ENCODE data around the gene ERF. TPM values are rescaled to one million over a fixed set of nuclear protein-coding genes. Genes with fewer than 3 reads are reported as not detected.
A peak's percentile ranks its signal among the peaks of the same experiment; 100 is the strongest.

Gene ERF
- total RNA-seq, 1 donor from 2014 or later: 53.9 TPM

GRCh38 chr19:42207767-42208271, 47.1 kb downstream of the ERF start:
- H3K4me1 ChIP-seq: no peaks in the 10 kb centered on the region
- intact Hi-C loops (cut with DNase I): no loop called here
- peak; percentile 81 for ATAC-seq
- TF ChIP-seq CTCF (IDR thresholded peaks at IDR 0.05): no peak
- no peak for DNase-seq
- H3K9me3 ChIP-seq: no peaks in the 10 kb centered on the region
- H3K27ac ChIP-seq: peak overlapping the region; percentile 17
- no peak overlapping the region for H3K4me3 ChIP-seq
- H3K27me3 ChIP-seq: no peaks in the 10 kb centered on the region
- H3K36me3 ChIP-seq: peaks cover 93% of the 10 kb centered on the region

DNA sequence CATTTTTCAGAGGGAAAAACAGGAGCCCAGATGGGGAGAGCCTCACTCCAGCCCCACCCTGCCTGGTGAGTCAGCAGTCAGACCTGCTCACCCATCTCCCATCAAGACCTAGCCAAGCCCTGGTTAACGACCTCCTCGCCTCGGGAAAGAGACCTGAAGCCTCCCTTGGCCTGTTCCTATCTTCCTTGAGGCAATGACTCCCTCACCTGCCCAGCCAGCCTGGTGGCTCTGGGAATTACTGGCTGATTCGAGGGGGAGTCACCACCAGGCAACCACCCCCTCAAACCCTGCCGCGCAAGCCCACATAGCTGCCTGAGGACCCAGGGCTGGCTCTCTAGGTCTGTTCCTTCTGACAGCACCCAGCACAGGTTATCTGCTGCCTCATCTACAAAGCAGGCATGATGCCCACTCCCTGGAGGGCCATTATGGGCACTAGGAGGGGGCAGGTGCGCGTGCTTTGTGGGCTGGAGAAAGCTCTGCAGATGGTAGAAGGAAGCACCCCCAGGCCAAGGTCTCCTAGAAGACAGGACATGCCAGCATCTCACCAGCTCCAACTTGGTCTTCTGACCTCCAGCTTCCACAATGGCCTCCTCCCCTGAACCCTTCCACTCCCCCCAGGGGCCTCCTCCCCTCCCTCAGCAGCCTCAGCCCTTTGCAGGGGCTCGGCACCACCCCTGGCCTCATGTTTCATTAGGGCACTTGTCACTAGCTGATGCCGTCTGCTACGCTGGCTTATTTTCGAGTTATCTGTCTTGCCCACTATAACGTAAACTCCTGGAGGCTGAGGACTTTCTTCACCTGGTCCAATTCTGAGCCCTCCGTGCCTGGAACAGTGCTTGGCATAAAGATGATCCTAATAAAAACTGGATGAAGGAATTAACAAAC, 47.8 kb downstream of the ERF start:
- no peak for ATAC-seq

DNA sequence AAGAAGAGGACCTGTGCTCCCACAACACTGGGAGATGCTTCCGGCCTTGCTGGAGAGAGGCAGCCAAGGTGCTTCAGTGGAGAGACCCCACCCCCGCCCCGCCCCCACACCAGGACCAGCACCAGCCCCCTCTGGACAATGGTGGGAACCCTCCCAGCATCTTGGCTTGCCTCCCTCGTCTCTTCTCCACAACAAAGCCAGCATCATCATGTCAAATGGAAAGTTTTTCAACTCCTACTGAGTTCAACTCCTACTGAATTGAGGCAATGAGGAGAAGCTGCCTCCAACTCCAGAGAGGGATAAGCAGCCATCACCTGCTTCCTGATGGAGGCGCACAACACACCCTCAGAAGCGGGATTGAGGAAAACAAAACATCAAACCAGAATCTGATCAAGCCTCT, 50.3 kb downstream of the ERF start:
- ATAC-seq (no peak), DNase-seq (no peak)
- TF ChIP-seq CTCF (IDR thresholded peaks at IDR 0.05): no peak
- Histone ChIP-seq H3K27ac (no peak overlapping the region), H3K9me3 (no peaks in the 10 kb centered on the region), H3K4me1 (peaks cover 15% of the 10 kb centered on the region), H3K4me3 (no peak overlapping the region), H3K36me3 (peaks cover 74% of the 10 kb centered on the region), H3K27me3 (no peaks in the 10 kb centered on the region)
- intact Hi-C loops (cut with DNase I): no loop called here

More for the DNA sequence above, 47.8 kb downstream of the ERF start:
- TF ChIP-seq CTCF (IDR thresholded peaks at IDR 0.05): no peak
- intact Hi-C loops (cut with DNase I): no loop called here
- H3K27me3 ChIP-seq: no peaks in the 10 kb centered on the region
- peak overlapping the region; percentile 17 for H3K27ac ChIP-seq
- H3K36me3 ChIP-seq: peaks cover 88% of the 10 kb centered on the region
- no peaks in the 10 kb centered on the region for H3K9me3 ChIP-seq
- peaks cover 4% of the 10 kb centered on the region for H3K4me1 ChIP-seq
- DNase-seq: no peak
- no peak overlapping the region for H3K4me3 ChIP-seq

DNA sequence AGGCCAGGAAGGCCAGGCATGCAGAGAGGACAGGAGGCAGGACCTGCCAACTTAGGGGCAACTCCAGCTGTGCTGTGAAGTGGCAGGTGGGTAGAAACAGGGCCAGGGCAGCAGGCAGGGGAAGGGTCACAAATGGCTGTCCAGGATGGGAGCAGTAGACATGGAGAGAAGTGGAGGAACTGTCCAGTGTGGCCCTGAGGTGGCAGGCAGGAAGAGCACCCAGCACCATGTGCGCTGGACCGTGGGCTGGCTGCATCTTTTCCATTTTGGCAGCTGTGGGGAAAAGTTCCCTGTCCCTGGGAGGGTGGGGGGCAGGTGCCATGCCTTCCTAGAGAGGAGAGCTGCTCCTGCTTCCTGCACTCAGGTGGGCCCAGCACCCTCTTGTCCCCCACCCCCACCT, 51.2 kb downstream of the ERF start:
- Histone ChIP-seq H3K4me1 (peaks cover 15% of the 10 kb centered on the region), H3K36me3 (peaks cover 74% of the 10 kb centered on the region), H3K4me3 (no peak overlapping the region), H3K27ac (no peak overlapping the region), H3K9me3 (no peaks in the 10 kb centered on the region), H3K27me3 (no peaks in the 10 kb centered on the region)
- no peak for TF ChIP-seq CTCF (IDR thresholded peaks at IDR 0.05)
- intact Hi-C loops (cut with DNase I): no loop called here
- no peak for DNase-seq
- ATAC-seq: no peak

GRCh38 chr19:42202290-42202880, 52.5 kb downstream of the ERF start:
- peaks cover 16% of the 10 kb centered on the region for H3K4me1 ChIP-seq
- no peak overlapping the region for H3K4me3 ChIP-seq
- H3K36me3 ChIP-seq: peaks cover 69% of the 10 kb centered on the region
- intact Hi-C loops (cut with DNase I): no loop called here
- DNase-seq: no peak
- no peak for TF ChIP-seq CTCF (IDR thresholded peaks at IDR 0.05)
- ATAC-seq: no peak
- no peaks in the 10 kb centered on the region for H3K27me3 ChIP-seq
- no peaks in the 10 kb centered on the region for H3K9me3 ChIP-seq
- peak overlapping the region; percentile 76 for H3K27ac ChIP-seq

Data from upper lobe of right lung (tissue), 1 donor.